Esophagus muscularis mucosa (tissue), 4 donors: ENCODE measurements around the gene ATG4D. TPM values are rescaled to one million over a fixed set of nuclear protein-coding genes. Genes with fewer than 3 reads are reported as not detected.

Experiments used
- DNase-seq: peaks from one replicate; pipeline ENCODE4 v3.0.0-alpha.2; 2017; ENCODE audit errors: extremely low spot score
- H3K27ac ChIP-seq, 4 donors: fragments of 200-600 bp; sonication (generic); replicated peaks in 1 of 4; 1 replicate in 3 of 4; 2 replicates in 1 of 4; pipeline ENCODE4 v1.5.1; 2016 to 2019; ENCODE audit warnings: mild to moderate bottlenecking in 1 of 4
- H3K27me3 ChIP-seq, 4 donors: fragments of 200-600 bp; sonication (generic); one replicate each; pipeline versions ENCODE4 v1.5.1 to v1.6.0; 2016 to 2019
- H3K36me3 ChIP-seq, 4 donors: fragments of 200-600 bp; sonication (generic); one replicate each; pipeline ENCODE4 v1.5.1; 2016 to 2019
- H3K4me1 ChIP-seq, 4 donors: fragments of 200-600 bp; sonication (generic); one replicate each; pipeline ENCODE4 v1.5.1; 2016 to 2019
- H3K4me3 ChIP-seq, 4 donors: fragments of 200-600 bp; sonication (generic); 1 replicate in 2 of 4; 2 replicates in 2 of 4; pipeline ENCODE4 v1.5.1; 2016 to 2019; ENCODE audit warnings: mild to moderate bottlenecking in 4 of 4, moderate library complexity in 1 of 4
- H3K9me3 ChIP-seq, 4 donors: fragments of 200-600 bp; sonication (generic); 1 replicate in 3 of 4; 2 replicates in 1 of 4; pipeline ENCODE4 v1.5.1; 2016 to 2019
- EP300 ChIP-seq: sonication (generic); formaldehyde crosslinking; IDR thresholded peaks from one replicate; pipeline ENCODE4 v1.6.1; 2017; ENCODE audit warnings: antibody characterized with exemption
- POLR2A ChIP-seq: fragments of 450-650 bp; IDR thresholded peaks from one replicate; pipeline ENCODE4 v1.6.1; 2017; ENCODE audit warnings: antibody characterized with exemption, moderate library complexity, mild to moderate bottlenecking, low read depth
- POLR2AphosphoS5 ChIP-seq, 2 donors: sonication (generic); formaldehyde crosslinking; IDR thresholded peaks; one replicate each; pipeline ENCODE4 v1.6.1; 2017; ENCODE audit warnings: antibody characterized with exemption in 2 of 2
- WGBS: methylation state at CpG from one replicate; pipeline ENCODE4 v1.1.5; 2018; 5-methylcytosine and 5-hydroxymethylcytosine counted together
- intact Hi-C: fragments of 100-400 bp; cut with DNase I; formaldehyde crosslinking; loops from one replicate; pipeline ENCODE4 v1.15.1; 2023
- total RNA-seq, 4 donors: library from RNA; depleted of rRNA; stranded (reverse); fragments of >200 nt; gene quantifications; one replicate each; pipeline versions ENCODE4 v1.1.0 to v1.2.1, GENCODE V29; 2016
- TF ChIP-seq, protein P1 (sequence below), 3 experiments: fragments of 200-600 bp in 2 of 3; fragments of 450-650 bp in 1 of 3; sonication (generic) in 2 of 3; IDR thresholded peaks; one replicate each; pipeline ENCODE4 v1.5.1; 2017 to 2019; ENCODE audit warnings: antibody characterized with exemption in 3 of 3, mild to moderate bottlenecking in 2 of 3, moderate library complexity in 1 of 3

ATG4D gene
- total RNA-seq, 4 donors from 2014 or later: 18.2 to 44.1 (median 29.7) TPM

- WGBS: 3% methylated on average over 11 of the region's 27 CpGs
- DNase-seq: no peak
- TF ChIP-seq, protein P1, sequence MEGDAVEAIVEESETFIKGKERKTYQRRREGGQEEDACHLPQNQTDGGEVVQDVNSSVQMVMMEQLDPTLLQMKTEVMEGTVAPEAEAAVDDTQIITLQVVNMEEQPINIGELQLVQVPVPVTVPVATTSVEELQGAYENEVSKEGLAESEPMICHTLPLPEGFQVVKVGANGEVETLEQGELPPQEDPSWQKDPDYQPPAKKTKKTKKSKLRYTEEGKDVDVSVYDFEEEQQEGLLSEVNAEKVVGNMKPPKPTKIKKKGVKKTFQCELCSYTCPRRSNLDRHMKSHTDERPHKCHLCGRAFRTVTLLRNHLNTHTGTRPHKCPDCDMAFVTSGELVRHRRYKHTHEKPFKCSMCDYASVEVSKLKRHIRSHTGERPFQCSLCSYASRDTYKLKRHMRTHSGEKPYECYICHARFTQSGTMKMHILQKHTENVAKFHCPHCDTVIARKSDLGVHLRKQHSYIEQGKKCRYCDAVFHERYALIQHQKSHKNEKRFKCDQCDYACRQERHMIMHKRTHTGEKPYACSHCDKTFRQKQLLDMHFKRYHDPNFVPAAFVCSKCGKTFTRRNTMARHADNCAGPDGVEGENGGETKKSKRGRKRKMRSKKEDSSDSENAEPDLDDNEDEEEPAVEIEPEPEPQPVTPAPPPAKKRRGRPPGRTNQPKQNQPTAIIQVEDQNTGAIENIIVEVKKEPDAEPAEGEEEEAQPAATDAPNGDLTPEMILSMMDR (IDR thresholded peaks at IDR 0.05): no peak
- TF ChIP-seq EP300 (no peak), POLR2AphosphoS5 (IDR thresholded peaks at IDR 0.05) (no peak), POLR2A (no peak)
- H3K27ac ChIP-seq: no peak overlapping the region
- no peaks in the 10 kb centered on the region for H3K36me3 ChIP-seq
- intact Hi-C loops: no loop called here
- peak overlapping the region; percentile 31 to 50 (median 34) for H3K4me3 ChIP-seq
- H3K27me3 ChIP-seq: peaks cover 3 to 94% (median 64%) of the 10 kb centered on the region in 4 donors
- no peaks in the 10 kb centered on the region for H3K9me3 ChIP-seq
- peaks cover 20 to 35% (median 31%) of the 10 kb centered on the region in 4 donors for H3K4me1 ChIP-seq
Measured at GRCh38 chr19:10517760-10518443, 25.8 kb upstream of the ATG4D start.

GRCh38 chr19:10518444-10519361 is 25.0 kb upstream of the ATG4D start:
- Histone ChIP-seq H3K4me1 (peaks cover 20 to 34% (median 31%) of the 10 kb centered on the region in 4 donors), H3K4me3 (peak overlapping the region in 2 of 4 donors; percentile 31 to 36), H3K9me3 (no peaks in the 10 kb centered on the region), H3K27ac (no peak overlapping the region), H3K27me3 (peaks cover 3 to 86% (median 56%) of the 10 kb centered on the region in 4 donors), H3K36me3 (no peaks in the 10 kb centered on the region)
- DNase-seq: no peak
- intact Hi-C loops: no loop called here
- WGBS: 25% methylated on average over 12 of the region's 33 CpGs
- no peak for TF ChIP-seq EP300
- TF ChIP-seq, protein P1 (IDR thresholded peaks at IDR 0.05): no peak
- no peak for TF ChIP-seq POLR2AphosphoS5 (IDR thresholded peaks at IDR 0.05)
- TF ChIP-seq POLR2A: no peak

GRCh38 chr19:10519421-10519820 is 24.3 kb upstream of the ATG4D start:
- Histone ChIP-seq H3K9me3 (no peaks in the 10 kb centered on the region), H3K27ac (no peak overlapping the region), H3K4me3 (no peak overlapping the region), H3K36me3 (no peaks in the 10 kb centered on the region), H3K4me1 (peaks cover 20 to 26% (median 26%) of the 10 kb centered on the region in 4 donors), H3K27me3 (peaks cover 3 to 83% (median 49%) of the 10 kb centered on the region in 4 donors)
- WGBS: 63% methylated on average over 7 of the region's 7 CpGs
- TF ChIP-seq POLR2A: no peak
- TF ChIP-seq EP300: no peak
- TF ChIP-seq, protein P1 (IDR thresholded peaks at IDR 0.05): no peak
- no peak for TF ChIP-seq POLR2AphosphoS5 (IDR thresholded peaks at IDR 0.05)
- intact Hi-C loops: no loop called here
- no peak for DNase-seq

- Histone ChIP-seq H3K27me3 (peaks cover 3 to 70% (median 36%) of the 10 kb centered on the region in 4 donors), H3K4me1 (peaks cover 20 to 24% (median 22%) of the 10 kb centered on the region in 4 donors), H3K4me3 (no peak overlapping the region), H3K36me3 (no peaks in the 10 kb centered on the region), H3K9me3 (no peaks in the 10 kb centered on the region), H3K27ac (no peak overlapping the region)
- no peak for TF ChIP-seq POLR2A
- TF ChIP-seq EP300: no peak
- TF ChIP-seq, protein P1 (IDR thresholded peaks at IDR 0.05): no peak
- no peak for TF ChIP-seq POLR2AphosphoS5 (IDR thresholded peaks at IDR 0.05)
- no peak for DNase-seq
- intact Hi-C loops: no loop called here
- WGBS: 96% methylated on average over 11 of the region's 15 CpGs
Measured at GRCh38 chr19:10520652-10521318, 22.9 kb upstream of the ATG4D start.
